Measurements from ENCODE around the gene KPTN.

Gene KPTN

DNA sequence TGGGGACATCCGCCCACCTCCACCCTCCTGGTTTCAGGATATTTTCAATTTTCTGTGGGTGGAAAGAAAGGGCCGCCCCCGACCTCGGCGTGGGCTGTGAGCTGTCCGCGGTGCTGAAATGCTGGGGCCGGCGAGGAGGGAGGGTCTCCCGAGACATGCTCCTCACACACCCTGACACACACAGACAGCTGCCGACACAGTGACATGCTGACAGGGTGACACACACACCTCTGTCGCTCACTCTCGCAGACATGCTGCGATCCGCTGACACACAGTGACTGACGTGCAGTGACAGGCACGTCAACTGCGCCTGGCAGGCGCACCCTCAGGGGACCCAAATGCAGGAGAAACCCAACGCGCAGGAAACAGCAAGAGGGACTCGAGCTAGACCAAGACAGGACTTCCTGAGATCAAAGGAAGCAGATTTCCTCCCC lies 39.6 kb downstream of the KPTN start:
- DNase-seq (ENCODE audit: extremely low spot score, insufficient read length, low read depth) (no peak), FAIRE-seq (no peak)

DNA sequence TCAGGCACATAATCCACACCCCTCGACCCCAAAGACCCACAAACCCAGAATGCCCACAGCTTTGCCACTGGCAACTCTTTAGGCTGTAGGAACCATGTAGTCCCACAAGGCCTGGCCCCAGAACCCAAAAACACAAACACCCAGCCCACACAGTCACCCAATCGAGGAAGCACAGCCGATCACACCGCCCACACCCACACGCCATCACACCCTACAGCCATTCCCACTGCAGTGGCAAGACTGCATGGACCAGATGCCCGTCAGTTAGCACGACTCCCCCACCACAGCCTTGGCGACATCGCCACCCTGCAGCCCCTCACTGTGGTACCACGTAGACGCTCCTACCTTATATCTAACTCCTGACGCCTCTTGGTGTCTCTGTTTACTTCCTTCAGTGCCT lies 40.7 kb downstream of the KPTN start:
- FAIRE-seq (no peak), DNase-seq (ENCODE audit: extremely low spot score, insufficient read length, low read depth) (no peak)

DNA sequence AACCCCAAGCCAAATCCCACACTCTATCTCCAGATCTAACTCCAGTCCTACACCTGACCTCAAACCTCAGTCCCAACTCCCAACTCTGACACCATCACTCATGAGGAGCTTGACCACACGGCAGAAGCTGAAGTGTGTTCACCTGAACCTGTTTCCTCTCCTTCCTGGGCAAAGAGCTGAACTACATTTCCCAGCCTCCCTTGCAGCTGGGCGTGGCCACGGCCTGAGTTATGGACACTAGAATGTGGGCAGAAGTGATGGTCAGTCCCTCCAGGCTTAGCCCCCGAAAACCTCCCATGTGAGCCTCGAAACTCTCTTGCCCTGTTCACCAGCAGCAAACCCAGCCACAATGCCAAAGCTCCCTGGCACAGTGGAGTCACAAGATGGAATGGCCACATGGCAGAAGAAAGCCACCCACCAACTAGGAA lies 45.2 kb downstream of the KPTN start:
- DNase-seq (ENCODE audit: extremely low spot score, insufficient read length, low read depth) (no peak), FAIRE-seq (no peak)

DNA sequence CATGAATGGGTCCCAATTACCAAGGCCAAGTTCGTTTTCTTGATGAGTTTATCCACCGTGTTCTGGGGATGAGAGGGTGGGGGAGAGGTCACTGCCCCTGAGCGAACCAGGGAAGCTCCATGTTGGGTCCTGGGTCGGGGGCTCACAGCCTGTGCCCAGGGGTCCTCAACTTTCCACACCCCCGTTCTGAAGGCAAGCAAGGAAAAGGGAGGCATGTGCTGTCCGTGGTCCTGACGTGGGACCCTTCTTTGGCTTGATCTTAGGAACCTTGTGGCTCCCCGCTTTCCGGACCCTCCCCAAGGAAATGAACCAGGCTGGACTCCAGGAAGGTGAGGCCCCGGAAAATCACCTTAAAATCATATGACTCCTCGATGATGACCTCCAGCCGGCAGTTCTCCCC lies 46.5 kb downstream of the KPTN start:
- no peak for FAIRE-seq
- DNase-seq (ENCODE audit: extremely low spot score, insufficient read length, low read depth): no peak

DNA sequence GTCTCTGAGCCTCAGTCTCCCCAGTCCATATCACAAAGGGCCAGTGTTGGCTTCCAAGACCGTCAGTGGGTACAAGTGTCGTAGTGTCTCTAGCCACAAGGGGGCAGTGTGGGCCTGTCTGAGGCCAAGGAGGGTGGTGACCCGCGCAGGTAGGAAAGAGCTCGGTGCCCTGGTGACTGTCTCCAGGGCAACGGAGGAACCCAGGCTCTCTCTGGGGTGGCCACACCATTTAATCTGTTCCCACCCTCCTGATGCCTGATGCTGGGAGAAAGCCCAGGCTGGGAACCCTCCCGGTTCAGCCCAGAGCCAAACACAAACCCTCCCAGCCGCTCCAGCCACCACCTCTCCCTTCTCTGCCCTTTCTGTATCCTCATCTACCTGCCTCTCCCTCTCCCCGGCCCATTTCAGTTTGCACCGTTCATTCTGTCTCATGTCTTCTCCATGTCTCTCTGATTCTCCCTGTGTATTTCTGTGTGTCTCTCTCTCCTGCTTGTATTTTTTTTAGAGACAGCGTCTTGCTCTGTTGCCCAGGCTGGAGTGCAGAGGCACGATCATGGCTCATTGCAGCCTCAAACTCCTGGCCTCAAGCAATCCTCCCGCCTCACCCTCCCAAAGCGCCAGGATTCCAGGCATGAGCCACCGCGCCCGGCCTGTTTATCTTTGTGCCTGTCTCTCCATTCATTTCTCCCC lies 47.2 kb downstream of the KPTN start:
- FAIRE-seq (peak; percentile 94), DNase-seq (ENCODE audit: extremely low spot score, insufficient read length, low read depth) (peak; percentile 71)

DNA sequence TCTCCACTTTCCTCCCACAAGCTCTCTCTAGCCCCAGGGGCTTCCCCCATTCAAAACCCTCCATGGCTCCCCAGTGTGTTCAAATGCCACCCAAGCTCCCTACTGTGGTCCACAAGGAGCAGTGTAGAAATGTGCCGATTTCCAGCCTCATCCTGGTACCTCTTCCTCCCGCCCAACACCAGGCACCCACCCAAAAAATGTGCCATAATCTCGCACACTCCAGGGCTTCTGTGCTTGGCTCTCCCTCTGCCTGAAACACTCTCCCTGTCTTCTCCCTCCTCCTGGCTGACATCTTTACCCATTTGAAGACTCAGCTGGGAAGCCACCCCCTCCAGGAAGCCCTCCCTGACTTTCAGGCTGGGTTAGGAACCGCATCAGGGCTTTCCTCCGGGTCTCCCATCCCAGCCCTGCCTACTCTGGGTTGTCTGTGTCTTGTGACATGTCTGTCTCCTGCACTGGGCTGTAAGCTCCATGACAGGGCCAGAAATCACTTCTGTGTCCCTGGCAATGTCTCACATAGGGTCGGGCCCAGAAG lies 48.1 kb downstream of the KPTN start:
- no peak for DNase-seq (ENCODE audit: extremely low spot score, insufficient read length, low read depth)
- FAIRE-seq: no peak

DNA sequence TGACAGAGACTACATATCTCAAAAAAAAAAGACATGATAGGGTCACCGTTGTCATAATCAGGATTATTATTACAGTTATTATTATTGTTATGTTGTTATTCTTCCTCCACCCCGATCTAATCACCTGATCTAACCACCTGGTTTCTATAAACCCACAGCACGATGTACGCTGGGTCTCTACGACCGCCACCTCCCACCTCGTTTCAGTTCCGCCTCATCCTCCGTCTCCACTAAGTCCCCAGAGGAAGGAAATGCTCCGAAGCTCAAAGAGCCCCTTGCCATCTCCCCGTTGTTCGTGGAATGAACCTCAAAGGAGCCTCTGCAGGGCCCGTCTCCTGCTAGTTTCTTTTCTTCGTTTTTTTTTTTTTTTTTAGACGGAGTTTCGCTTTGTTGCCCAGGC lies 48.8 kb downstream of the KPTN start:
- DNase-seq (ENCODE audit: extremely low spot score, insufficient read length, low read depth) (no peak), FAIRE-seq (peak; percentile 79)

DNA sequence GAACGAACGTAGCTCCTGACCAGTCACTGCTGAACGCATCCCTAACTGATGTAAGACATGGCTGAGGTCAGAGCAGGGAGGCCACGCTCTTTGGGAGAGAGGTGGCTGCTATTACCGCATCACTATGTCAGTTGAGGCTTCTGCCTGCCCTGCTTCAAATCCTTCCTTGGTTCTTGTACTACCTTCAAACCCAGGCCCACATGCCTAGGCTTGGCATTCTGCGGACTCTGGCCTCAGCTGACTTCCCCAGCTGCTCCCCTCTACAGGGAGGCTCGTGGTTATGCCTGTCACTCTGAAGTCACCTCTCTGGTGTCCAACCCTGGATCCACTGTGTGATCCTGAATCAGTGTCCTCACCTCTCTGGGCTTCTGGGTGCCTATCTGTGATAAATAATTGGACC lies 49.9 kb downstream of the KPTN start:
- no peak for DNase-seq (ENCODE audit: extremely low spot score, insufficient read length, low read depth)
- FAIRE-seq: no peak

DNA sequence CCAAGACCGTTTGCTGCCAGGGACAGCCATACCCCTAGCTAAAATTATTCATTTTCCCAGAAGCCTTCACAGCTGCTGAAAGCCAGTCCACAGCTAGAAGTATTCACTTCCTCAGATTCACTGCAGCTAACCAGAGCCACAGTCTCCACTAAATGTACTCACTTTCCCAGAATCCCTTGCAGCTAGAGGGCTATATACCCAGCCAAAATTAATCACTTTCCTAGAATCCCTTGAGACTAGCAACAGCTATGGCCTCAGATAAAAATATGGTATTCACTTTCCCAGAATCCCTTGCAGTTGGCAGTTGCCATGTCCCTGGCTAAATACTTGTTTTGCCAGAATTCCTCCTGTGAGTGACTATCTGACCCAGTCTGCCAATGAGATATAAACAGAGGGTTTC lies 50.9 kb downstream of the KPTN start:
- no peak for FAIRE-seq
- DNase-seq (ENCODE audit: extremely low spot score, insufficient read length, low read depth): no peak

DNA sequence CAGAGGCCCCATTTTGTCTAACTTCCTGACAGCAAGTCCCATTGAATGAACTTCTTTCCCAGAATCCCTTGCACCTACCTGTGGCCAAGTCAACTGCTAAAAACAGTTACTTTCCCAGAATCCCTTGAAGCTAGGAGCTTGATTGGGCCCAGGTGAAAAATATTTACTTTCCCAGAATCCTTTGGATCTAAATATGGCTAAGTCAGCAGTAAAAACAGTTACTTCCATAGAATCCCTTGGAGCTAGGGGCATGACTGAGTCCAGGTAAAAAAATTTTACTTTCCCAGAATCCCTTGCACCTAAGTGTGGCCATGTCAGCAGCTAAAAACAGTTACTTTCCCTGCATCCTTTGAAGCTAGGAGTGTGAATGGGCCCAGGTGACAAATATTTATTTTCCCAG lies 51.5 kb downstream of the KPTN start:
- no peak for FAIRE-seq
- DNase-seq (ENCODE audit: extremely low spot score, insufficient read length, low read depth): no peak

DNA sequence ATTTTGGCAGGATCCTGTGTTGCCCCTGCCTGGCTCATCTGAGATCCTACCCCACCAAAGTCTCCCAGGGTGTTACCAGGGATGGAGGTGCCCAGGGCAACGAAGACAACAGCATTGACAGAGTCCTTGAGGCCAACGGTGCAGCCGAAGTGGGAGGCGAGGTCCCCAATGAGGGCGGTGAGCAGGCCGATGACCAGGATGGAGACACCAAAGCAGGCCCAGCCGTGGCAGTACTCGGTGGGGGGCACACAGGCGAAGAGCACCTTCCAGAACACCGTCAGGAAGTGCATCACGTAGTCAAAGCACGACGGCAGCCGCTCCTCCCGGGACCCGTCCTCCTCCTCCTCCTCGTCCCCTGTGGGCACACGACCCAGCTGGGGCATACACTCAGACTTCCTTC lies 51.9 kb downstream of the KPTN start:
- DNase-seq (ENCODE audit: extremely low spot score, insufficient read length, low read depth): no peak
- no peak for FAIRE-seq

DNA sequence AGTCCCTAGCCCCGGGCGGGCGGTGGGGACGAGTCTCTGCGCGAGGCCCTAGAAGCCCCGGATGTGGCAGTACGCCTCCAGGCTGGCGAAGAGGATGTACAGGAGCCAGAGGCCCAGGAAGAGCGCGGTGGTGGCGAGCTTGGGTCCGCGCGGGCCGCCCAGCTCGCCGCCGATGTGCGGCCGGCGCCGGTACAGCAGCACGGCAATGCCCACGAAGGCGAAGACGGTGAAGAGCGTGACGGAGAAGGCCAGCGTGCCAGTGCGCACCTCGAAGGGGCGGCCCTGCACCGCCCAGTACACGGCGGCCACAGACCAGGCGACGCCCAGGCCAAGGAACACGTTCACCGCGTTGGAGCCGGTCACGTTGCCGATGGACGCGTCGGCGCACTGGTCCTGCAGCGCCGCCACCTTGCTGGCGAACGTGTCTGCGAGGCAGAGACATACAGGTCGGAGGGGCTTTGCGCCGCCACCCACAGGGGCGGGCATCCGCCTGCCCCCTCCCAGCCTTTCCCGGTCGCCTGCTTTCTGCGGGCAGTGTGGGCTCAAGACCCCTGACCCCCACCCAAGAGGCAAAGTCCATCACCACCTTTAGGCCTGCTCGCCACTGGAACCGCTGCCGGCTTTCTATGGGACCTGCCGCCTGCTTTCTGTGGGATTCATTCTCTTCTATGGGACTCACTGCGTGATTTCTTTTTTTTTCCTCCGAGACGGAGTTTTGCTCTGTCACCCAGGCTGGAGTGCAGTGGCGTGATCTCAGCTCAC lies 53.8 kb downstream of the KPTN start:
- FAIRE-seq (no peak), DNase-seq (ENCODE audit: extremely low spot score, insufficient read length, low read depth) (no peak)

DNA sequence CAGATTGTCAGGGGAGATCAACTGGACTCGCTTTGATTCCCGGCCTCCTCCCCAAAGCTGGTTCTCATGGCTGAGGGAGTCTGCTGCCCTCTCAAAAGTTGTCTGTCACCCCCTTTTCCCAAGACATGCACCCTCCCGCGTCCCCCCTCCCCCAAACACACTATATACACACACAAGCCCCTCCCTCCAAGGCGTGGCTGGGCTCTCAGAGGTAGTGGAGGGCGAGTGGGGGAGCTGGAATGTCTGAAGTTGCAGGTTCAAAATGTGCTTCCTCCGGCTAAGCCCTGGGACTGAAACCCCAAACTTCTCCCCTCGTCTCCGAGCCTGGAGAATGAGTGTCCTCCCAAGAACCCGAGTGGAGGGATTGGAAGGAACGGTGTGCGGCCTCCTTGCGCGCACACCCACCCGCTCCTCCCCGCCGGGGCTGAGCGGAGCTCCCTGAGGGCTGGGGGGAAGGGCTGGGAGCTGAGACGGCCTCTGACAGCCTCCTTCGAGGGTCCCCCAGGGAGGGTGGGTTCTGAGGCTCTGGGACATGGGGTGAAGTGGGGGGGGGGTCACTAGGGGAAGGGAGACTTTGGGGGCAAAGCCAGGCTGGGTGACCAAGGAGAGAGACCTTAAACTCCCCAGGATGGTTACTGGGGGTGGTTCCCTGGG lies 54.8 kb downstream of the KPTN start:
- FAIRE-seq (no peak), DNase-seq (ENCODE audit: extremely low spot score, insufficient read length, low read depth) (no peak)

DNA sequence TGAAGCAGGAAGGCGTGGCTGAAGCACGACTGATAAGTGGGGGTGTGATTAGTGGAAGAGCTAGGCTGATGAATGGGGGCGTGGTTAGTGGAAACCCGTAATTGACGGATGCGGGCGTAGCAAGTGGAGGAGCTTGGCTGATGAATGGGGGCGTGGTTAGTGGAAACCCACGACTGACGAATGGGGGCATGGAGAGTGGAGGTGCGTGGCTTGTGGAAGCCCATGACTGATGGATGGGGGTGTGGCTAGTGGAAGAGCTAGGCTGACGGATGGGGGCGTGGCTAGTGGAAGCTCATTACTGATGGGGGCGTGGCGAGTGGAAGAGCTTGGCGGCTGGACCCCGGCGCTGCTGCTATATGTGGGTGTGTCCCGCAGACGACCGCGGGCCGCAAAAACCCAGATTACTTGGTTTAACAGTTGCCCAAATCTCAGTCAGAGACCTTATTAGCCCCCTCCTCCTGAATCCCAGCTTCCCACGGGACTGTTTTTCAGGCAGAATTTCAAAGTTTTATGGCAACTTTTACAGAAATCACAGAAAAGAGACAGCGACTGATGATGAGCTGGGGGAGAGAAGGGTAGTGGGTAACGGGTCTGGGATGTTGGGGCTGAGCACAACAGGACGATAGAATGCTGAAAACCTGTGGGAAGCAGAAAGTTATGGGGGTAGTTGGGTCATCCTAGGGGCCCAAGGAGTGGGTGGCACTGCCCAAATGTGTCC lies 55.7 kb downstream of the KPTN start:
- peak; percentile 65 for DNase-seq (ENCODE audit: extremely low spot score, insufficient read length, low read depth)
- peak; percentile 89 for FAIRE-seq

DNA sequence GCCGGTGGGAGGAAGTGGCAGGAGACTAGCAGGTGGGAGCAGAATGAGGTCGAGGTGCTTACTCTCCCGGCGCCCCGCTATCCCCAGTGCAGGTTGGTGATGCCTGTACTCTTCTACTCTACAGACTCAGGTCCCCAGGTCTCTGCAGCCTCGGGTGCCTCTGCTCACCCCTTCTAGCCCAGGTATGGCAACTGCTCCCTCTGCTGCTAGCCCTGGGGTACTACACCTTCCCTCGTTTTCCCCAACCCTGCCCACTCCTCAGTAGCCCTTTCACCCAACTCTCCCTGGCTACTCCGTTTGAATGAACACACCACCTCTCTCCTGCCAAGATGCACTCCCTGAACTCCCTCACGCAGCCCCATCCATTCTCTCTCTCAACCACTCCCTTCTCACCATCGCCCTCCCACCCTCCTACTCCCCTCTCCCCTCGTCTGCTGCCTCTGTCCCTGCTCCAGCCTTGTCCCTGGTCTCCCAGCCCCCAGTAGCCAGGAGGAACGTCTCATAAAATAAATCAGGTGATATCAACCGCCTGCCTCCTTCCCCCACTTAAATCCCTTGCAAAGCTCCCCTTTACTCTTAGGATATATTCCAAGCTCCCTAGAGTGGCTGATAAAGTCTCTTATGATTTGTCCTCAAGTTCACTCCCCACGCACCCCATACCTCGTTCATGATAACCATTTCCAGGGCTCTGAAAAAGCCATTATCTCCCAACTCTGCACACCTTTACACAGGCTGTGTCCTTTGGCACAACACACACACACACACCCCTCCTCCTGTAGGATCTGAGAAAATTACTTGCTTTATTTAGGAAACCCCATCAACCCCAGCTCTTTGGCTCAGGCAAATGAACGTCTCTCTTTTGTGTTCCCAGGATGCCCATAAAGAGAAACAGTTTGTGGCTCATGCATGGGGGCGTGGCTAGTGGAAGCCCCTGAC lies 56.5 kb downstream of the KPTN start:
- DNase-seq (ENCODE audit: extremely low spot score, insufficient read length, low read depth) (peak; percentile 60), FAIRE-seq (peak; percentile 79)

Measured in GM18507 (cell line).